HG02571 (cell line): Measurements from ENCODE around the gene ZMIZ1.

Experiments used
- ATAC-seq: cut with Tn5 transposase; IDR thresholded peaks from one replicate; pipeline ENCODE4 v1.9.1; 2021; ENCODE audit warnings: mild to moderate bottlenecking, moderate library complexity; ENCODE audit not compliant: unreplicated experiment

Gene ZMIZ1

GRCh38 chr10:79299397-79300241 lies 230.9 kb downstream of the ZMIZ1 start:
- no peak for ATAC-seq

GRCh38 chr10:79300711-79301110 lies 231.9 kb downstream of the ZMIZ1 start:
- ATAC-seq = no peak

GRCh38 chr10:79301754-79302530 lies 233.2 kb downstream of the ZMIZ1 start:
- no peak for ATAC-seq

- no peak for ATAC-seq
Observed at GRCh38 chr10:79303631-79304478, 235.1 kb downstream of the ZMIZ1 start.

DNA sequence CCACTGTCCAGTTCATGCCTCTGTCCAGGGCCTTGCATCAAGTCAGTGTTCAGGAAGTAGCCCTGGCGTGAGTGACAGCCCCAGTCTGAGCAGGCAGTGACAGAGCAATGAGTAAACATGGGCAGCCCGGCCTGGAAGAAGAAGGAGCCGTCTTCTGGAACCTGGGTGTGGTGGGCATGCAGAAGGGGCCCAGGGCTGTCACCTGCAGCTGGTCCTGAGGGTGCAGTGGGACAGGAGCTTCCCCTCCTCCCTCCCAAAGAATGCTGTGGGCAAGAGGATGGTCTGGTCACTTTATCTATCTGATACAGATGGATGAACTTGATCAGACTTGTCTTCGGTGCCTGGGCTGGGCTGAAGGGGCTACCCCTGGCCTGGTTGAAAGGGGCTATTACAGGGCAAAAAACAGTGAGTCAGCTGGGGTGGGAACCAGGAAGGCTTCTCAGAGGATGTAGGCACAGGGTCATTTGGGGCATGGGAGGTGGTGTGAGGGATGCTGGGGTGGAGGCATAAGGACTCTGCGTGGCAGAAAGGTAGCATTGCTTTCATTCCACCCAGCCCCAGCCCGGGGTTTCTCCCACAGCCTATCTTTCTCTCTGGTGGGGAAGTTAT lies 235.8 kb downstream of the ZMIZ1 start:
- no peak for ATAC-seq

DNA sequence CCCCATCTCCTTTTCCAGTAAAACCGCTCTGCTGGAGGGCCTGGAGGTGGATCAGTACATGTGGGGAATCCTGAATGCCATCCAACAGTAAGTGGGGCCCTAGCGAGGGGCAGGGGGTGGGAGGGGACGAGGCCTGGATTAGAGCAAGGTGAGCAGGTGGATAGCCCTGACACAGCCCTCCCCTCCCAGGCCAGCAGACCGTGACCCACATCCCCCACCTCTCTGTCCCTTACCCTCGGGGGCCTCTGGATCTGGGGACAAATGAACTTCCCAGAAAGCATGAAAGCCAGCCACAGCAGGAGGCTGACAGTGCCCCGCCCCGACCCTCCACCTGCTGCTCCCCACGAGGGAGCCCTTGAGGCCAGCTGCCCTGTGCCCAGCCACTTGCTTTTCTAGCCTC lies 236.7 kb downstream of the ZMIZ1 start:
- no peak for ATAC-seq

- no peak for ATAC-seq
Observed at GRCh38 chr10:79305988-79306387, 237.2 kb downstream of the ZMIZ1 start.

GRCh38 chr10:79306644-79307220 lies 238.0 kb downstream of the ZMIZ1 start:
- ATAC-seq = no peak

DNA sequence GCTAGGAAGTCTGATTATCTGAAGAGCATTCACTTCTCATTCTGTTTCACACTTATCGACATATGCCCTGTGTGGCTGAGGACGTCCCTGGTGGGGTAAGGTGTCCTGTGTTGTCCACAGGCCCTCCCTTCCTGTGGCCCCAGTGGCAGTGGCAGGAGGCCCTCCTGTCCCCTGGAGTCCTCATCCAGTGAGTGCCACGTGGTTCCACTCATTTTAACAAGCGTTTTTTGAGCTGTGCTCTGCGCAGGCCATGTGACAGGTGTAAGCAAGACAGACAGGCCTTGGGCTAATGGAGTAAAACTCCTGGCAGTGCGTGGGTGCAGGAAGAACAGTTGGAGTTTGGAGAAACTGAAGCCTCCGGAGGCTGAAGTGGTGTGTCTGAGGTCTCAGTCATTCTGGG lies 239.2 kb downstream of the ZMIZ1 start:
- no peak for ATAC-seq

GRCh38 chr10:79308969-79309665 lies 240.4 kb downstream of the ZMIZ1 start:
- no peak for ATAC-seq

GRCh38 chr10:79310200-79310865 lies 241.6 kb downstream of the ZMIZ1 start:
- no peak for ATAC-seq

DNA sequence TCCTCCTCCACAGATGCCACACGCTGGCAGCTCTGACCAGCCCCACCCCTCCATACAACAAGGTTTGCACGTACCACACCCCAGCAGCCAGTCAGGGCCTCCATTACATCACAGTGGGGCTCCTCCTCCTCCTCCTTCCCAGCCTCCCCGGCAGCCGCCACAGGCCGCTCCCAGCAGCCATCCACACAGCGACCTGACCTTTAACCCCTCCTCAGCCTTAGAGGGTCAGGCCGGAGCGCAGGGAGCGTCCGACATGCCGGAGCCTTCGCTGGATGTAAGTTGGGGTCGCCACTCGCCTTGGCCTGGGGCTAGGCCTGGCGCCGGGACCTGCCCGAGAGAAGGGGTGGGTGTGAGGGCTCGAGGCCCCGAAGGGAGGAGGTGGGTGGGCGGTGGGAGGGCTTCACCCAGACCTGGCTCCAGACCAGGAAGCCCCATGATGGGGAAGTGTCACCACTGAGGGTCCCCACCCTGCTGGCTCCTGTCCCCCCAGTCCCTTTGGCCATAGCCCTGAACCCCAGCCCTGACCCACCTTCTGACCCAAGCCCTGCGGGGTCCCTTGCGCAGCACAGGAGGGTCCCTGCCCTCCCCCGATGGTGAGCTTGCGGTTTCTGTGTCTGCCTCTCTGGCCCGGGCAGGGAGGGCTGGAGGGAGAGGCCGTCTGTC lies 242.3 kb downstream of the ZMIZ1 start:
- no peak for ATAC-seq

GRCh38 chr10:79311581-79312407 lies 243.0 kb downstream of the ZMIZ1 start:
- ATAC-seq = no peak

DNA sequence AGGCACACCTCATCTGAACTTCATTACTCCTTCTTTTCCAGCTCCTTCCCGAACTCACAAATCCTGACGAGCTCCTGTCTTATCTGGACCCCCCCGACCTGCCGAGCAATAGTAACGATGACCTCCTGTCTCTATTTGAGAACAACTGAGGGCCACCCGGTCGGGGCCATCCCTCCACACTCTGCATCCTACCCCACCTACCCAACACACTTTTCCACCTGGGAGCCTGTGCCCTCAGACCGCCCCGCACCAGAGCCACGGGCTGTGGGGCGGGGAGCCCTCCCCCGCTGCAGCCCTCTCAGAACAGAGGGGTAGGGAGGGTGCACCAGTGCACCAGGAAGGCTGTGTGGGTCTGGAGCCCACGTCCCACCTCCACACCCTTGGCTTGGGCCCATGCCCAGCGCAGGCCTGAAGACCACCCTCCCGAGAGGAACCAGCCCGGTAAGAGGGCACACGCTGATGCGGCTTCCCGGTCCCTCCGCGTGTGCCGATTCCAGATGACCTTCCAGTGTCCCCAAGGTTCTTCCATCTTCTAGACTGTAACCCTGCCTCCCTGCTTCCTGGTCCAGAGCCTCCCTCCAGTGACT lies 243.9 kb downstream of the ZMIZ1 start:
- ATAC-seq = no peak

DNA sequence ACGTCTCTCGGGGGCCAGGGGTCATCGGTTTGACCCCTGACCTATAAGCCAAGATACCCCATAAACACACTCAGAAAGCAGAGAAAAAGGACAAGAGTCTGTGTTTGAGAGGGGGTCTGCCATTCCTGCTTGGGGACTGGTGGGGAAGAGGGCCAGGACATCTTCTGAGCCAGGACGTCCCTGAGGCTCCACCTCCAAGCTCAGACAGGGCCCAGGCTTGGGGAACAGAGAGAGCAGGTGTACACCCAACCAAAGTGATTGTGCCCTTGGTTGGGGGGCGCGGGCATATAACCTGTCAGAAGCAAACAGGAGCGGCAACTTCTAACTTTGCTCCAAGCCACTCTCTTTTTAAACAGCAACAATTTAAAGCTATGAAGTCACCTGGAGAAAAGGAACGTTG lies 244.6 kb downstream of the ZMIZ1 start:
- no peak for ATAC-seq

DNA sequence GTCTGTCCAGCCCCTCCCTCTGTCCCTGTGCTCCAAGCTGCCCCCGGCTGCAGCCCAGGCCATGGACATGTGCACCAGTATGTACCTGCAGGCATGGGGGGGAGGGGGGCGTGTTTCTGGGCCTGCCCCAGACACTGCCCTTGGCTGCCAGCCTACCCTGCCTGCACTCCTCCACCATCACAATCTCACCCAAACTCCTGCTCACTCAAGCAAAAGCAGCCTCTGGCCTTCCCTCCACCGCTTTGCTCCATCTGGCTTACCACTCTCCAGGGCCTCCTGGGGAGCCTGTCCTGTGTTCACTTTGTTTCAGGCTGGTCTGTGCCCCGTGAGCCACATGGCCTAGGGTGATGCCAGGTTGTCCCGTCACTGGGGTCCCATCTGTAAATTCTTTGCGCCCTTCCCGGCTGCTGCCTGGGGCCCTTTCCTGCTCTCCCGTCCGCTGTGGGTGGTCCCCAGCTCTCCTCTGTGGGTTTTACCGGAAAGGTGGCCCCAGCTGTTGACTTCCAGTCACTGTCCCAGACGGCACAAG lies 245.2 kb downstream of the ZMIZ1 start:
- no peak for ATAC-seq
